SIG-M5 (cell line): Measurements from ENCODE around the gene FAM25G.

Source experiments
- DNase-seq: peaks from one replicate; lab custom pipeline; 2025; lab: John Stamatoyannopoulos, UW

Gene FAM25G

GRCh38 chr10:47449102-47449978 lies 42.2 kb downstream of the FAM25G start:
- DNase-seq: no peak

DNA sequence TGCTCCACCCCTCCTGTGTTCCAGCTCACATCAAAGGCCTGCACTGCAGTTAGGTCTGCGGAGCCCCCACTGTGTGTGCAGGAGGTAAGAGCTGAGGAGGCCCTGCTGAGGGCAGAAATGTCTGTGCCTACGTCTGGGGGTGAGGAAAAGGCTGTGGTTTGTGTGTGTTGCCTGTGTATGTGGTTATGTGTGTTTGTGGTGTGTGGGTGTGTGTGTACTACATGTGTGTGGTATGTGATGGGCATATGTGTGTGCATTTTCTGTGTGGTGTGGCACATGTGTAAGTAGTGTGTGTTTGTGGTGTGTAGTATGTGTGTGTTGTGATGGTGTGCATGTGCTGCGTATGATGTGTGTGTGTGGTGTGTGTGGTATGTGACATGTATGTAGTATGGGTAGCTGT lies 43.8 kb downstream of the FAM25G start:
- DNase-seq: no peak

DNA sequence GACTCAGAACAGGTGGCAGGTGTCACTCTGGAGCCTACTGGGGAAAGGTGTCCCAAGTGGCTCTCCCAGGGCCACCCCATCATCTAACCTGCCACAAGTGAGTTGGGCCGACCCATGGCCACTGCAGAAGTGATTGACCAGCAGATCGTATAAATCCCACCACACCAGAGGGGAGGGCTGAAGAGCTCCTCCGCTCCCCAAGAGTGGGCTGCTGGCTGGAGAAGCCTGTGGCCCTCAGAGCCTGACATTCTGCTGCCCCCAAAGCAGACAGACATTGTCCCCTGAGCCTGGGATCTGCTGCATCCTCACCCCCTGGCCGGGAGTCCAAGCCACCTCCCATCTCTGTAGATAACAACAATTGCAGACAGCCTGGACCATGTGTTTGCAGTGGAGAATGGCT lies 44.3 kb downstream of the FAM25G start:
- DNase-seq: no peak

GRCh38 chr10:47445720-47446119 lies 45.8 kb downstream of the FAM25G start:
- no peak for DNase-seq

DNA sequence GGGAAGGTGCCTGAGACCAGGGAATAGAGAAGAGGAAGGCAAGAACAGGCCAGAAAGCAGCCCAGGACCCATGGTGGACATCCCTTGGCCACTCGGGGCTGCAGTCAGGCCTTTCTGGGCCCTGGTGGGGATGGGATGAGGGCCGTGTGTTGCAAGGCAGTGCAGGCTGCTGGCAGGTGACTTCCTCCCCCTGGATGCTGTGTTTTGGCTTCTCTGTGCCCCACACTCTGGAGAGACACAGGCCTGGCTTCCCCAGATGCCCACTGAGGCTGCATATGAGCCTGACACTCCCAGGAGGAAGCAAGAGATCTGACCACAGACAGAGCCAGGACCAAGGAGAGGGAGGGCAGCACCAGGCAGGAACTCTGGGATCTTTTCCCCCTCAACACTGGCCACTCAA lies 47.5 kb downstream of the FAM25G start:
- no peak for DNase-seq

- DNase-seq: no peak
Measured at GRCh38 chr10:47443145-47443544, 48.4 kb downstream of the FAM25G start.

DNA sequence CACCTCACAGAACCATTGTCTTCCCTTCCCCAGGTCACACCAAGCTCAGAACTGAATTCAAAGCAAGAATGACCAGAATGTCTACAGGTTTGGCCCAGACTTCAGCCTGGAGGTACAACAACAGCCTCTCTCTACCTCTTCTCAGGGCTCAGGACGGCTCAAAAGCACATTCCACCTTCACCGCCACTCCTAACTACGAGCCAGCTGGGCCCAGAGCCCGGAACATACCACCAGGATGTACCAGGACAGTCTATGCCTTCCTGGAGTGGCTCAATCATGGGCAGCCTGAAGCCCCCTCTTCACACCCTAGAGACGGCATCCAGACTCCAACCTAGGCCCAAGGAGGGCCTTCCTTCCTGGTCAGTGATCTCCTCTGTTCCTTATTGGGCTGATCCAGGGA lies 49.1 kb downstream of the FAM25G start:
- no peak for DNase-seq

GRCh38 chr10:47441938-47442337 lies 49.6 kb downstream of the FAM25G start:
- DNase-seq: no peak

DNA sequence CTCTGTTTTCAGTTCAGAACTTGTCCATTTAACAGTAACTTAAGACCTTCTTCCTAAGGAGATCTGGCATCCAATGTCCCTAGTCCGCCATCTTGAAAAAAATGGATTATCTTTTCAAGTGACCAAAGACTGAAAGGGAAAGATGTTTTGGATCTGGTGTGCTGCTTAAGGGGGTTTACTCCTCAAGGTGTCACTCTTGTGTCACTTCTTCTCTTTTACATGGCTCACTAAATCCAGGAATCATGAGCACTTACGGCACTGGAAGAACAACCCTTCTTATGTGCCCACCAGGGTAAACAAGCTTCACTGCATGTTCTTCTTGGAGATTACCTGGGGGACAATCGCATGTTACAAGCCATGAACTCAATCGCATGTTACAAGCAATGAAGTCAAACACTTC lies 51.3 kb downstream of the FAM25G start:
- no peak for DNase-seq

DNA sequence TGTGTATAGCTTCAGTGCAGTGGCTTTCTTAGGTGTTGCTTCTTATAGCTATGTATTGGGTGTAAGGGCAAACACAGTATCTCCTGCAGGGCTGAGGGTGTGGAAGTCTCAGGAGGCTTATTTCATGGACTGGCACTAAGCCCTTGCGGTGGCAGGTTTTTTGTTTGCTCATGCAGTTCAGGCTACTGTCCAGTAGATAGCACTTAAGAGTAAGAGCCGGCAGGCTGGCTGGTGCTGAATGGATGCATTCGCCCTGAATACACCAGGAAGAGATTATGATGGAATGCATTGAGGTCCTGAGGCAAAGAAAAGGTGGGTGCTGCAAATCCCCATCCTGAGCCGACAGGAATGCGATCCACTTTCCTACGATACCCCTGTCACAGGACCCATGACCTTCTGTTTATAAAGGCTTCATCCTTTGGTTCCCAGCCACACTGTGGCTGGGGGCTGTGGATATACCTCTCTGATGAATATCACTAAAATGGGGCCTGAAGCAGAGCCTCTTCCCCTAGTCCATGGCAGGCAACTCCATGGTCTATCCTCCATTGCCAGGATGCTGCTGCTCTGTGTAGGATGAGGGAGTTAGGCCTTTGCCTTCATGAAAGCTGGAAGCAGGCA lies 52.5 kb downstream of the FAM25G start:
- peak; percentile 9 for DNase-seq
